Tibial nerve (tissue), 4 donors: ENCODE data around the gene GTF2B.

Experiments used
- CTCF ChIP-seq, 5 experiments: fragments of 200-600 bp in 3 of 5; fragments of 450-650 bp in 2 of 5; sonication (generic) in 3 of 5; IDR thresholded peaks; one replicate each; pipeline ENCODE4 v1.5.1; 2016 to 2019; ENCODE audit warnings: antibody characterized with exemption in 5 of 5, mild to moderate bottlenecking in 3 of 5, moderate library complexity in 2 of 5
- EP300 ChIP-seq, 2 donors: sonication (generic); formaldehyde crosslinking; IDR thresholded peaks; one replicate each; pipeline ENCODE4 v1.6.1; 2017; ENCODE audit warnings: antibody characterized with exemption in 2 of 2, mild to moderate bottlenecking in 1 of 2
- POLR2A ChIP-seq, 2 donors: fragments of 450-650 bp; IDR thresholded peaks; one replicate each; pipeline ENCODE4 v1.6.1; 2017; ENCODE audit warnings: antibody characterized with exemption in 2 of 2, mild to moderate bottlenecking in 2 of 2, moderate library complexity in 2 of 2

GRCh38 chr1:88851303-88852063 lies 39.9 kb downstream of the GTF2B start:
- TF ChIP-seq POLR2A (IDR thresholded peaks at IDR 0.05) = no peak
- TF ChIP-seq CTCF (IDR thresholded peaks at IDR 0.05) = no peak
- TF ChIP-seq EP300 (IDR thresholded peaks at IDR 0.05) = no peak
